Neutrophil (primary cell): ENCODE data around the gene RNF141.

Experiments used
- H3K27ac ChIP-seq: fragments of 200-600 bp; sonication (generic); 2 replicates; pipeline ENCODE4 v1.5.1; 2016; ENCODE audit warnings: mild to moderate bottlenecking, moderate library complexity
- H3K27me3 ChIP-seq: fragments of 200-600 bp; sonication (generic); 2 replicates; pipeline ENCODE4 v1.6.0; 2016; ENCODE audit warnings: mild to moderate bottlenecking
- H3K36me3 ChIP-seq: fragments of 200-600 bp; sonication (generic); 2 replicates; pipeline ENCODE4 v1.5.1; 2017
- H3K4me1 ChIP-seq, 2 experiments: fragments of 200-600 bp in 1 of 2; sonication (generic) in 1 of 2; 1 replicate in 1 of 2; 2 replicates in 1 of 2; pipeline versions ENCODE4 v1.5.1 to v1.6.1; 2013 to 2016; ENCODE audit warnings: low read depth in 1 of 2, low read length in 1 of 2, mild to moderate bottlenecking in 1 of 2, moderate library complexity in 1 of 2; ENCODE audit not compliant: control insufficient read depth in 1 of 2, insufficient read depth in 1 of 2
- H3K4me3 ChIP-seq, 2 experiments: fragments of 200-600 bp in 1 of 2; sonication (generic) in 1 of 2; 1 replicate in 1 of 2; 2 replicates in 1 of 2; pipeline ENCODE4 v1.5.1; 2013 to 2016; ENCODE audit warnings: low read depth in 1 of 2, low read length in 1 of 2, mild to moderate bottlenecking in 1 of 2, moderate library complexity in 1 of 2
- H3K9me3 ChIP-seq: fragments of 200-600 bp; sonication (generic); 2 replicates; pipeline ENCODE4 v1.5.1; 2016
- CTCF ChIP-seq: fragments of 200-600 bp; sonication (generic); IDR thresholded peaks from 2 replicates; pipeline ENCODE4 v1.5.1; 2016; ENCODE audit warnings: antibody characterized with exemption

The RNF141 gene

DNA sequence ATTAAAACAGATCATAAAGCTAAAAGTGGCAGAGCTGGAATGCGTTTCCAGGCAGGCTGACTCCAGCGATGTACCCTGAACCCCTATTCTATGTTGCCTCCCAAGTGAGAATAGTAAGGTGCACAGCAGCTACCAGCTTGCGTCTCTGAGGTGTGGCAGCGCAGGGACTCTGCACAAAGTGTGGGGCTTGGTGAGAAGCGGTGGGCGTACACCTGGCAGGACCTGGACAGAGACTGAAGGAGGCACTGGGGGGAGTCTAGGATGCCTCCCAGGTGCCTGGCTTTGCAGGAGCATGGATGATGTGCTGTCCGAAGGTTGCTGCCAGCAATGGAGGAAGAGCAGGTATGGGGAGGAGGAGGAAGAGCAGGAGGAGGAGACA, 43.0 kb downstream of the RNF141 start:
- Histone ChIP-seq H3K9me3 (no peaks in the 10 kb centered on the region), H3K27me3 (no peaks in the 10 kb centered on the region), H3K27ac (no peak overlapping the region), H3K4me1 (peaks cover 25 to 31% of the 10 kb centered on the region in 2 experiments), H3K36me3 (peaks cover 78% of the 10 kb centered on the region), H3K4me3 (no peak overlapping the region)
- TF ChIP-seq CTCF: no peak

DNA sequence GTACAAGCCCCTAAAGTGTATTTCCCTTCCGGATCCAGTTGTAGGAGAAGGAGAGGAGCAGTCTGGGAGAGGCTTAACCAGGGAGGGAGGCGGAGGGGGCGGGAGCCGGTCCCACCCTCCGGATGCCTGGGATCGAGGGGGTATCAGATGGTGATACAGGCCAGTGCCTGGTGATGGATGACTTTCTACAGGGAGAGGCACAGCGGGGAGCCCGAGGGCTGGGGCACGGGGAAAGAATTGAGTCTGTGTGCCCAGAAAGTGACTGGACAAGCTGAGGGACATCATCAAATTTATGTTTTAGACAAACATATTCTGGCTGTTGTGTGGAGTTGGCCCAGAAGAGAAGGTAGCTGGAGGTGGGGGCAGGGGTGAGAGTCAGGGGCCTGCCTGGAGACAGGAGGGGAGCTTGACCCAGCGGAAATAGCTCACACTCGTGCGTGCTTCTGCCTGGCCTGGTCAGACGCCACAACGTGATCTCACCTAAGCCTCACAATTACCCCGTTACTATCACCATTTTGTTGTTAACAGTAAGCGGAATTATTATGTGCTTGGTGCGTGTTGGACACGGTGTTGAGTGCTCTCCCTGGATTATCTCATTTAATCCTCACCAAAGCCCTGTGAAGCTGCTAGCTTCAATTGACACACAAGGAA, 43.5 kb downstream of the RNF141 start:
- Histone ChIP-seq H3K4me1 (peaks cover 20 to 26% of the 10 kb centered on the region in 2 experiments), H3K4me3 (no peak overlapping the region), H3K9me3 (no peaks in the 10 kb centered on the region), H3K27me3 (no peaks in the 10 kb centered on the region), H3K36me3 (peaks cover 83% of the 10 kb centered on the region), H3K27ac (no peak overlapping the region)
- TF ChIP-seq CTCF: no peak

- Histone ChIP-seq H3K27ac (no peak overlapping the region), H3K9me3 (no peaks in the 10 kb centered on the region), H3K4me3 (no peak overlapping the region), H3K27me3 (no peaks in the 10 kb centered on the region), H3K36me3 (peaks cover 94% of the 10 kb centered on the region), H3K4me1 (peaks cover 9 to 15% of the 10 kb centered on the region in 2 experiments)
- no peak for TF ChIP-seq CTCF
These were observed 44.6 kb downstream of the RNF141 start for GRCh38 chr11:10496296-10496936.

- H3K27me3 ChIP-seq: no peaks in the 10 kb centered on the region
- no peak overlapping the region for H3K27ac ChIP-seq
- peaks cover 7 to 8% of the 10 kb centered on the region in 2 experiments for H3K4me1 ChIP-seq
- no peaks in the 10 kb centered on the region for H3K9me3 ChIP-seq
- no peak for TF ChIP-seq CTCF
- H3K36me3 ChIP-seq: peaks cover 100% of the 10 kb centered on the region
- H3K4me3 ChIP-seq: no peak overlapping the region
These were observed 45.6 kb downstream of the RNF141 start for GRCh38 chr11:10495464-10495786.

GRCh38 chr11:10494636-10495463, 46.1 kb downstream of the RNF141 start:
- Histone ChIP-seq H3K4me3 (no peak overlapping the region), H3K9me3 (no peaks in the 10 kb centered on the region), H3K27ac (no peak overlapping the region), H3K27me3 (no peaks in the 10 kb centered on the region), H3K4me1 (peaks cover 3 to 8% of the 10 kb centered on the region in 2 experiments), H3K36me3 (peaks cover 100% of the 10 kb centered on the region)
- TF ChIP-seq CTCF: no peak
